Activated CD4-positive, alpha-beta T cell treated with anti-CD3 and anti-CD28 coated beads for 4 hours (primary cell): Measurements from ENCODE around the gene CACNA1G.

Experiments used
- DNase-seq, 2 donors: peaks; one replicate each; pipeline ENCODE4 v3.0.0-alpha.2; 2020

CACNA1G gene

GRCh38 chr17:50590946-50591737 is 30.6 kb downstream of the CACNA1G start:
- no peak for DNase-seq

- no peak for DNase-seq
These were observed 32.8 kb downstream of the CACNA1G start for GRCh38 chr17:50593321-50593720.

- DNase-seq: no peak
These were observed 33.8 kb downstream of the CACNA1G start for GRCh38 chr17:50594128-50594823.

- DNase-seq: no peak
These were observed 34.4 kb downstream of the CACNA1G start for GRCh38 chr17:50594892-50595291.

GRCh38 chr17:50596191-50597037 is 35.9 kb downstream of the CACNA1G start:
- no peak for DNase-seq

GRCh38 chr17:50598487-50598886 is 38.0 kb downstream of the CACNA1G start:
- no peak for DNase-seq

GRCh38 chr17:50599606-50600005 is 39.1 kb downstream of the CACNA1G start:
- no peak for DNase-seq

- DNase-seq: no peak
These were observed 41.4 kb downstream of the CACNA1G start for GRCh38 chr17:50601823-50602375.

- no peak for DNase-seq
These were observed 42.3 kb downstream of the CACNA1G start for GRCh38 chr17:50602836-50603235.

- no peak for DNase-seq
These were observed 42.8 kb downstream of the CACNA1G start for GRCh38 chr17:50603340-50603739.

GRCh38 chr17:50604513-50604912 is 44.0 kb downstream of the CACNA1G start:
- DNase-seq: no peak

GRCh38 chr17:50605429-50605828 is 44.9 kb downstream of the CACNA1G start:
- no peak for DNase-seq

GRCh38 chr17:50607522-50608175 is 47.1 kb downstream of the CACNA1G start:
- DNase-seq: no peak

GRCh38 chr17:50608700-50609379 is 48.3 kb downstream of the CACNA1G start:
- DNase-seq: no peak

GRCh38 chr17:50609380-50610074 is 49.0 kb downstream of the CACNA1G start:
- no peak for DNase-seq

GRCh38 chr17:50611634-50612033 is 51.1 kb downstream of the CACNA1G start:
- no peak for DNase-seq

- no peak for DNase-seq
These were observed 51.8 kb downstream of the CACNA1G start for GRCh38 chr17:50612281-50612680.

GRCh38 chr17:50613007-50613992 is 52.8 kb downstream of the CACNA1G start:
- DNase-seq: no peak

GRCh38 chr17:50614471-50615051 is 54.0 kb downstream of the CACNA1G start:
- DNase-seq: no peak

GRCh38 chr17:50615828-50616227 is 55.3 kb downstream of the CACNA1G start:
- no peak for DNase-seq
